GM08714 (cell line): ENCODE data around the gene DNPEP.

ENCODE experiments used
- H3K4me3 ChIP-seq: fragments of 200-500 bp; sonication (Bioruptor generic); 2 replicates; pipeline ENCODE4 v1.5.1; 2014; ENCODE audit warnings: mild to moderate bottlenecking, low read length, inconsistent platforms
- ZNF274 ChIP-seq: IDR thresholded peaks from 2 replicates; pipeline ENCODE4 v1.6.1; 2012; ENCODE audit warnings: mild to moderate bottlenecking, low read depth, low read length

DNPEP gene

GRCh38 chr2:219335373-219335786 lies 52.3 kb downstream of the DNPEP start:
- no peak overlapping the region for H3K4me3 ChIP-seq
- TF ChIP-seq ZNF274, result no peak

DNA sequence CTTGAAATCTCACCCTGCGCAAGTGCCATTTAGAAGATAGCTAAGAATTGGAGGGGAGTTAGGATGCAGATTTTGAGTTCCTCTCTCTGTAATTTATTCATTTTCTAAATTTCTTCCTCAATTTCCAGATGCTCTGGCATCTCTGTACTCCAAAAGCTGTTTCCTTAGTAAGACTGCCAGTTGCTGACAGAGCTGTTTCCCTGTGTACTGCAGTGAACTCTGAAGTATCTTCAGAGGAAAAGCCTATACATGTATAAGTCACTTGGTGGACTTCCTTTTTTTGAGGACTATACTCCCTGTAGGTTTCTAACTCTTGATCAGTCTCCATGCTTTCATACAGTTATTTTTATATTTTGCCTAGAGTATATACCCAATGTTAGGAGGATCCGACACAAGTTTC lies 53.6 kb downstream of the DNPEP start:
- H3K4me3 ChIP-seq, result no peak overlapping the region
- no peak for TF ChIP-seq ZNF274

DNA sequence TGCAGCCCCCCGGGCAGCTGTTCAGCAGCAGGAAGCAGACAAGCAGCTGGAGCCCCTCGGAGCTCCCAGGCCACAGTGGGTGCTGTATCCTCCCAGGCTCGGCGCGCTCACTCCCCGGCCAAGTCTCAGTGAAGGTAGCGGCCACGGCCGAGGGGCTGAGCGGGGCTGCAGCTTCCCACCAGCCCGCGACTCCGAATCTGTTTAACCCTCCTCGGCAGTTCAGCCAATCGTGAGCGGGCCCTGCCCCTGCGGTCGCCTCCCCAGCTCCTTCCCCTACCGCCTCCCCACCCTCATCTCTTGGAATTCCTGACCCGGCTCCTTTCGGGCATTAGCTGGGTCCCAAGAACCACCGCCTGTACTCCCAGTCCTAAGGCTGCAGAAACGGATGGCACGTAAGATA lies 55.2 kb downstream of the DNPEP start, which contains the start of gene RESP18:
RESP18 (minus strand) TSS at position 203 of the 400 bp plus-strand sequence.
- H3K4me3 ChIP-seq, result no peak within 1 kb of the TSS
- TF ChIP-seq ZNF274, result no peak

GRCh38 chr2:219331560-219332213 lies 56.0 kb downstream of the DNPEP start:
- TF ChIP-seq ZNF274, result no peak
- H3K4me3 ChIP-seq, result no peak overlapping the region

GRCh38 chr2:219327719-219328118 lies 60.0 kb downstream of the DNPEP start:
- TF ChIP-seq ZNF274, result no peak

GRCh38 chr2:219325657-219326315 lies 61.9 kb downstream of the DNPEP start:
- no peak for TF ChIP-seq ZNF274
- H3K4me3 ChIP-seq, result no peak overlapping the region

More at GRCh38 chr2:219327719-219328118, 60.0 kb downstream of the DNPEP start:
- no peak overlapping the region for H3K4me3 ChIP-seq

DNA sequence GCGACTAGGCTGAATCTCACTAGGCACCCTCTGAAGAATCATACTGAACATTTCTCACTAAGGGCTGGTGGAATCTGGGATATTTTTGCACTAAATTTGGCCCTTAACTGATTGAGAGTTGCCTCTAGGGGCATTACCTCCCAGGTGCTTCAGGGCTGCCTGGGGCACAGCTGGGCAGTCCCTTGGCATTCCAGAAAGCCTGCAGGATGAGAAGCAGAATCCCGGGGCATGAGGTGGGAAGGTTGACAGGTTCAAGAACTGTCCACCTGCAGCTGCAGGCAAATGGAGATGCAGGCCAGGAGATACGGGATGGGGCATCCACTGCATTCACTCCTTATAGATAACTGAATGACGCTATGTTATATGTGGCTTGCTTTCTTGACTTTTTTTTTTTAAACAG lies 62.6 kb downstream of the DNPEP start:
- TF ChIP-seq ZNF274, result no peak

DNA sequence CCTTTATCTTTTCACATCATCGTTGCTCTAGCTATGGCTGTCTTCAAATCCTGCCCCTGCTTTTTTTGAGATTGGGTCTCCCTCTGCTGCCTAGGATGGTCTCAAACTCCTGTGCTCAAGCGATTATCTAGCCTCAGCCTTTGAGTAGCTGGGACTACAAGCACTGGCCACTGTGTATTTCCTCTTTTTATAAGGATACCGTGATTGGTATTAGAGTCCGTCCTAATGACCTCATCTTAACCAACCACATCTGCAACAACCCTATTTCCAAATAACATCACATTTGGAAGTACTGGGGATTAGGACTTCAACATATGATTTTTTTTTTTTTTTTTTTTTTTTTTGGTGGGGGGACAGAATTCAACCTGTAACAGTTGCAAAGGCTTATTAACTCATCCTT lies 64.3 kb downstream of the DNPEP start:
- TF ChIP-seq ZNF274, result no peak

More for the DNA sequence above, 62.6 kb downstream of the DNPEP start:
- H3K4me3 ChIP-seq, result no peak overlapping the region

More for the DNA sequence above, 64.3 kb downstream of the DNPEP start:
- H3K4me3 ChIP-seq, result no peak overlapping the region
